Lung (tissue), 12 donors: Measurements from ENCODE around the gene CETN3. TPM values are rescaled to one million over a fixed set of nuclear protein-coding genes. Genes with fewer than 3 reads are reported as not detected.
"Not testable (repeated sequence)": the region's sequence is repeated elsewhere in the genome, so short reads cannot be mapped to it uniquely, and the experiment has no call there.

Experiments
- ATAC-seq: fragments of 200-7000 bp; cut with Tn5 transposase; one replicate; pipeline ENCODE4 v1.9.1; 2020; ENCODE audit warnings: moderate number of reproducible peaks; ENCODE audit not compliant: insufficient read depth, low FRiP score
- DNase-seq, 3 donors: peaks; one replicate each; pipeline ENCODE4 v3.0.0-alpha.2; 2013 to 2017
- H3K27ac ChIP-seq, 2 donors: one replicate each; pipeline ENCODE4 v1.5.1; 2013; ENCODE audit warnings: mild to moderate bottlenecking in 2 of 2, moderate library complexity in 2 of 2, control low read depth in 1 of 2, inconsistent platforms in 1 of 2, low read depth in 1 of 2, low read length in 1 of 2
- H3K27me3 ChIP-seq, 3 donors: one replicate each; pipeline ENCODE4 v1.5.1; 2013; ENCODE audit warnings: low read length in 2 of 3; ENCODE audit not compliant: control insufficient read depth in 3 of 3, insufficient read depth in 3 of 3
- H3K36me3 ChIP-seq, 4 donors: one replicate each; pipeline ENCODE4 v1.5.1; 2013; ENCODE audit warnings: low read length in 4 of 4, mild to moderate bottlenecking in 1 of 4, moderate library complexity in 1 of 4; ENCODE audit not compliant: control insufficient read depth in 4 of 4, insufficient read depth in 4 of 4
- H3K4me1 ChIP-seq, 5 donors: one replicate each; pipeline ENCODE4 v1.5.1; 2013; ENCODE audit warnings: low read length in 5 of 5, mild to moderate bottlenecking in 2 of 5, moderate library complexity in 1 of 5; ENCODE audit not compliant: control insufficient read depth in 5 of 5, insufficient read depth in 5 of 5
- H3K4me3 ChIP-seq: one replicate; pipeline ENCODE4 v1.5.1; 2013; ENCODE audit warnings: mild to moderate bottlenecking, control low read depth, moderate library complexity
- H3K9ac ChIP-seq, 2 donors: one replicate each; pipeline ENCODE4 v1.5.1; 2013; ENCODE audit warnings: low read length in 2 of 2, control low read depth in 1 of 2; ENCODE audit not compliant: insufficient read depth in 1 of 2
- H3K9me3 ChIP-seq, 4 donors: one replicate each; pipeline ENCODE4 v1.5.1; 2013; ENCODE audit warnings: low read length in 3 of 4, mild to moderate bottlenecking in 1 of 4, moderate library complexity in 1 of 4; ENCODE audit not compliant: control insufficient read depth in 4 of 4, insufficient read depth in 3 of 4
- CTCF ChIP-seq: IDR thresholded peaks from 2 replicates; pipeline ENCODE4 v1.5.1; 2012; ENCODE audit warnings: mild to moderate bottlenecking; ENCODE audit errors: control extremely low read depth, extremely low read depth
- WGBS, 2 donors: extraction: QIAGEN DNeasy Blood & Tissue Kit; methylation state at CpG; one replicate each; pipeline ENCODE4 v1.1.7; 2013; 5-methylcytosine and 5-hydroxymethylcytosine counted together
- polyA plus RNA-seq, 2 donors: library from polyadenylated mRNA; stranded (reverse); fragments of 200-250 nt; gene quantifications; one replicate each; pipeline ENCODE4 v1.2.1, GENCODE V29; 2013
- total RNA-seq, 2 donors: library from RNA; depleted of rRNA in 1 of 2; stranded (reverse); fragments of >200 nt in 1 of 2; gene quantifications; one replicate each; pipeline ENCODE4 v1.2.1, GENCODE V29; 2014 to 2021
- donor health status: control.
- donor health status: control.
- donor health status: Bipolar disorder and iron deficiency.
- donor health status: healthy.
- donor health status: DM: yes; HTN: yes; CAD: no.

The CETN3 gene
- total and polyA plus RNA-seq, 4 donors = 15.7 to 43.8 (median 22.0) TPM

GRCh38 chr5:90347462-90347861, 62.1 kb downstream of the CETN3 start:
- Histone ChIP-seq H3K9ac (no peak overlapping the region), H3K4me1 (no peaks in the 10 kb centered on the region), H3K27me3 (no peaks in the 10 kb centered on the region), H3K4me3 (no peak overlapping the region), H3K27ac (no peak overlapping the region), H3K36me3 (no peaks in the 10 kb centered on the region), H3K9me3 (no peaks in the 10 kb centered on the region)
- DNase-seq (no peak), ATAC-seq (no peak)
- no peak for TF ChIP-seq CTCF

- no peak for TF ChIP-seq CTCF
- WGBS, 2 donors = 79 to 88% methylated on average over 1 of the region's 1 CpG
- no peak overlapping the region for H3K4me3 ChIP-seq
- no peaks in the 10 kb centered on the region for H3K4me1 ChIP-seq
- no peak overlapping the region for H3K27ac ChIP-seq
- DNase-seq (no peak), ATAC-seq (no peak)
- no peaks in the 10 kb centered on the region for H3K9me3 ChIP-seq
- H3K9ac ChIP-seq = no peak overlapping the region
- H3K36me3 ChIP-seq = no peaks in the 10 kb centered on the region
- no peaks in the 10 kb centered on the region for H3K27me3 ChIP-seq
Observed at GRCh38 chr5:90345684-90346083, 63.9 kb downstream of the CETN3 start.

DNA sequence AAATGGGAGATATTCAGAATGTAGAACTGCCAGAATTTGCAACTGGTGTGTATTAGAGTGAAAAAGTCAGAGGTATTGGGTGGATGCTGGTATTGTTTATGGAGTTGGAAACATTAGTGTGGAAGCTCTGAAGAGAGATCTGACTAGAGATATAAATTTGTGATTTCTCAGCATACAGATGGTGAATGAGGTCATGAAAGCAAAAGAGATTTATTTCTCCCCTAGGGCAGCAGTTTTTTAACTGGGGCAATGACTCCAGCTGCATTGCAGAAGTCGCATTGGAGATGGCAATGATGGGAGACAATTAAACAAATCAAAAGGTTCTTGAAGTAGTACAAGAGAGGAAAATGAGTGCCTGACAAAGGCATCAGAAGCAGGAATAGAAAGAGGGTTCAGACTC, 64.9 kb downstream of the CETN3 start:
- TF ChIP-seq CTCF = no peak
- H3K36me3 ChIP-seq = no peaks in the 10 kb centered on the region
- H3K27ac ChIP-seq = no peak overlapping the region
- no peak overlapping the region for H3K4me3 ChIP-seq
- H3K9ac ChIP-seq = no peak overlapping the region
- no peaks in the 10 kb centered on the region for H3K4me1 ChIP-seq
- no peaks in the 10 kb centered on the region for H3K9me3 ChIP-seq
- ATAC-seq (no peak), DNase-seq (no peak)
- WGBS, 2 donors = 80 to 91% methylated on average over 1 of the region's 1 CpG
- H3K27me3 ChIP-seq = no peaks in the 10 kb centered on the region

- not testable (repeated sequence) for H3K9me3 ChIP-seq, H3K4me3 ChIP-seq, H3K4me1 ChIP-seq, DNase-seq, H3K9ac ChIP-seq, H3K27ac ChIP-seq, H3K27me3 ChIP-seq, H3K36me3 ChIP-seq, ATAC-seq
- 81 to 90% methylated on average over 6 of the region's 6 CpGs for WGBS, 2 donors
Observed at GRCh38 chr5:90343731-90344130, 65.8 kb downstream of the CETN3 start.
